Measurements from ENCODE around the gene CBLN3.
A peak's percentile ranks its signal among the peaks of the same experiment; 100 is the strongest.

Gene CBLN3

GRCh38 chr14:24465368-24465767 is 35.9 kb upstream of the CBLN3 start:
- ATAC-seq (ENCODE audit: low read depth) (no peak), DNase-seq (ENCODE audit: low spot score) (no peak)
- TF ChIP-seq CTCF (IDR thresholded peaks at IDR 0.05; ENCODE audit: poor library complexity, severe bottlenecking): no peak
- Histone ChIP-seq H3K27ac (ENCODE audit: poor library complexity, severe bottlenecking) (no peak overlapping the region), H3K27me3 (ENCODE audit: insufficient read depth, poor library complexity, severe bottlenecking) (no peaks in the 10 kb centered on the region), H3K36me3 (ENCODE audit: low read depth) (no peaks in the 10 kb centered on the region), H3K4me3 (ENCODE audit: severe bottlenecking) (no peak overlapping the region), H3K4me1 (ENCODE audit: insufficient read depth, poor library complexity, severe bottlenecking) (no peaks in the 10 kb centered on the region), H3K9me3 (ENCODE audit: severe bottlenecking) (no peaks in the 10 kb centered on the region)

GRCh38 chr14:24463884-24464785 is 34.7 kb upstream of the CBLN3 start:
- Histone ChIP-seq H3K9me3 (ENCODE audit: severe bottlenecking) (no peaks in the 10 kb centered on the region), H3K27ac (ENCODE audit: poor library complexity, severe bottlenecking) (no peak overlapping the region), H3K27me3 (ENCODE audit: insufficient read depth, poor library complexity, severe bottlenecking) (no peaks in the 10 kb centered on the region), H3K36me3 (ENCODE audit: low read depth) (no peaks in the 10 kb centered on the region), H3K4me1 (ENCODE audit: insufficient read depth, poor library complexity, severe bottlenecking) (no peaks in the 10 kb centered on the region), H3K4me3 (ENCODE audit: severe bottlenecking) (no peak overlapping the region)
- ATAC-seq (ENCODE audit: low read depth): no peak
- DNase-seq (ENCODE audit: low spot score): no peak
- TF ChIP-seq CTCF (IDR thresholded peaks at IDR 0.05; ENCODE audit: poor library complexity, severe bottlenecking): no peak

GRCh38 chr14:24463017-24463883 is 33.8 kb upstream of the CBLN3 start:
- no peaks in the 10 kb centered on the region for H3K36me3 ChIP-seq (ENCODE audit: low read depth)
- no peak for TF ChIP-seq CTCF (IDR thresholded peaks at IDR 0.05; ENCODE audit: poor library complexity, severe bottlenecking)
- no peaks in the 10 kb centered on the region for H3K4me1 ChIP-seq (ENCODE audit: insufficient read depth, poor library complexity, severe bottlenecking)
- no peaks in the 10 kb centered on the region for H3K27me3 ChIP-seq (ENCODE audit: insufficient read depth, poor library complexity, severe bottlenecking)
- H3K9me3 ChIP-seq (ENCODE audit: severe bottlenecking): no peaks in the 10 kb centered on the region
- H3K4me3 ChIP-seq (ENCODE audit: severe bottlenecking): no peak overlapping the region
- DNase-seq (ENCODE audit: low spot score) (no peak), ATAC-seq (ENCODE audit: low read depth) (no peak)
- no peak overlapping the region for H3K27ac ChIP-seq (ENCODE audit: poor library complexity, severe bottlenecking)

- H3K9me3 ChIP-seq (ENCODE audit: severe bottlenecking): no peaks in the 10 kb centered on the region
- DNase-seq (ENCODE audit: low spot score) (no peak), ATAC-seq (ENCODE audit: low read depth) (peak; percentile 66)
- H3K27me3 ChIP-seq (ENCODE audit: insufficient read depth, poor library complexity, severe bottlenecking): no peaks in the 10 kb centered on the region
- H3K4me3 ChIP-seq (ENCODE audit: severe bottlenecking): no peak overlapping the region
- H3K27ac ChIP-seq (ENCODE audit: poor library complexity, severe bottlenecking): no peak overlapping the region
- no peak for TF ChIP-seq CTCF (IDR thresholded peaks at IDR 0.05; ENCODE audit: poor library complexity, severe bottlenecking)
- no peaks in the 10 kb centered on the region for H3K36me3 ChIP-seq (ENCODE audit: low read depth)
- no peaks in the 10 kb centered on the region for H3K4me1 ChIP-seq (ENCODE audit: insufficient read depth, poor library complexity, severe bottlenecking)
Observed at GRCh38 chr14:24461336-24461735, 31.9 kb upstream of the CBLN3 start.

Measured in RWPE2 (cell line).